ENCODE results near the gene CEP295NL. TPM values are rescaled to one million over a fixed set of nuclear protein-coding genes. Genes with fewer than 3 reads are reported as not detected.

Gene CEP295NL
- total RNA-seq, 1 experiment from 2014 or later, result 3.6 TPM

GRCh38 chr17:78892936-78893379 is 10.0 kb downstream of the CEP295NL start:
- Histone ChIP-seq H4K20me1 (ENCODE audit: insufficient read depth) (no peaks in the 10 kb centered on the region), H2AFZ (no peak overlapping the region)
- CTCF ChIA-PET, result no interaction called here

GRCh38 chr17:78892520-78892919 is 10.5 kb downstream of the CEP295NL start:
- no peak overlapping the region for H3K4me2 ChIP-seq
- H2AFZ ChIP-seq, result no peak overlapping the region
- ChIA-PET CTCF (no interaction called here), POLR2A (ENCODE audit: unreplicated experiment) (no interaction called here)
- no peak overlapping the region for H3K27ac ChIP-seq
- H3K4me3 ChIP-seq, result no peak overlapping the region
- BruUV-seq (replicated peaks), result no TSS peak
- H3K36me3 ChIP-seq (ENCODE audit: low read depth), result no peaks in the 10 kb centered on the region
- no peaks in the 10 kb centered on the region for H4K20me1 ChIP-seq (ENCODE audit: insufficient read depth)
- no peaks in the 10 kb centered on the region for H3K9me3 ChIP-seq (ENCODE audit: insufficient read depth, low read depth)
- no peaks in the 10 kb centered on the region for H3F3A ChIP-seq (ENCODE audit: insufficient read depth, low read depth)
- DNase-seq, result no peak
- H3K27me3 ChIP-seq (ENCODE audit: insufficient read depth, low read depth), result no peaks in the 10 kb centered on the region
- no peaks in the 10 kb centered on the region for H3K4me1 ChIP-seq (replicated peaks; ENCODE audit: insufficient read depth)
- H3K9me2 ChIP-seq (ENCODE audit: insufficient read depth), result no peaks in the 10 kb centered on the region
- intact Hi-C loops (cut with micrococcal nuclease; ENCODE audit: unreplicated experiment), result no loop called here
- H3K79me2 ChIP-seq (ENCODE audit: low read depth), result no peaks in the 10 kb centered on the region
- no peak for TF ChIP-seq CTCF (conservative IDR thresholded peaks at IDR 0.05)
- TF ChIP-seq EZH2 (IDR thresholded peaks at IDR 0.05; ENCODE audit: low read depth), result no peak

More at GRCh38 chr17:78892936-78893379, 10.0 kb downstream of the CEP295NL start:
- H3K4me1 ChIP-seq (replicated peaks; ENCODE audit: insufficient read depth), result no peaks in the 10 kb centered on the region
- no peaks in the 10 kb centered on the region for H3K9me2 ChIP-seq (ENCODE audit: insufficient read depth)
- no peak overlapping the region for H3K4me3 ChIP-seq
- H3K4me2 ChIP-seq, result no peak overlapping the region
- no peaks in the 10 kb centered on the region for H3K36me3 ChIP-seq (ENCODE audit: low read depth)
- DNase-seq, result no peak
- no TSS peak for BruUV-seq (replicated peaks)
- no peak overlapping the region for H3K27ac ChIP-seq
- POLR2A ChIA-PET (ENCODE audit: unreplicated experiment), result no interaction called here
- intact Hi-C loops (cut with micrococcal nuclease; ENCODE audit: unreplicated experiment), result no loop called here
- H3F3A ChIP-seq (ENCODE audit: insufficient read depth, low read depth), result no peaks in the 10 kb centered on the region
- no peaks in the 10 kb centered on the region for H3K79me2 ChIP-seq (ENCODE audit: low read depth)
- no peaks in the 10 kb centered on the region for H3K27me3 ChIP-seq (ENCODE audit: insufficient read depth, low read depth)
- TF ChIP-seq CTCF (conservative IDR thresholded peaks at IDR 0.05), result no peak
- no peak for TF ChIP-seq EZH2 (IDR thresholded peaks at IDR 0.05; ENCODE audit: low read depth)
- H3K9me3 ChIP-seq (ENCODE audit: insufficient read depth, low read depth), result no peaks in the 10 kb centered on the region

- BruUV-seq (replicated peaks), result no TSS peak
- H3K4me1 ChIP-seq (replicated peaks; ENCODE audit: insufficient read depth), result no peaks in the 10 kb centered on the region
- no peak overlapping the region for H3K4me3 ChIP-seq
- H3F3A ChIP-seq (ENCODE audit: insufficient read depth, low read depth), result no peaks in the 10 kb centered on the region
- H3K36me3 ChIP-seq (ENCODE audit: low read depth), result no peaks in the 10 kb centered on the region
- H3K4me2 ChIP-seq, result no peak overlapping the region
- no peak overlapping the region for H2AFZ ChIP-seq
- no peaks in the 10 kb centered on the region for H3K27me3 ChIP-seq (ENCODE audit: insufficient read depth, low read depth)
- no peaks in the 10 kb centered on the region for H3K9me2 ChIP-seq (ENCODE audit: insufficient read depth)
- H3K9me3 ChIP-seq (ENCODE audit: insufficient read depth, low read depth), result no peaks in the 10 kb centered on the region
- ChIA-PET POLR2A (ENCODE audit: unreplicated experiment) (no interaction called here), CTCF (no interaction called here)
- H3K79me2 ChIP-seq (ENCODE audit: low read depth), result no peaks in the 10 kb centered on the region
- intact Hi-C loops (cut with micrococcal nuclease; ENCODE audit: unreplicated experiment), result no loop called here
- no peak overlapping the region for H3K27ac ChIP-seq
- no peaks in the 10 kb centered on the region for H4K20me1 ChIP-seq (ENCODE audit: insufficient read depth)
- TF ChIP-seq EZH2 (IDR thresholded peaks at IDR 0.05; ENCODE audit: low read depth) (no peak), CTCF (conservative IDR thresholded peaks at IDR 0.05) (no peak)
- no peak for DNase-seq
Measured at GRCh38 chr17:78892062-78892456, 10.9 kb downstream of the CEP295NL start.

Measured in PC-9 (cell line).